GM12878 (cell line): ENCODE data around the gene NDUFA11.
"Not testable (repeated sequence)": the region's sequence is repeated elsewhere in the genome, so short reads cannot be mapped to it uniquely, and the experiment has no call there.

Experiments used
- ATF3 ChIP-seq: IDR thresholded peaks from 2 replicates; pipeline ENCODE4 v1.6.1; 2011; ENCODE audit warnings: low read depth, mild to moderate bottlenecking, low read length, moderate library complexity, borderline replicate concordance; ENCODE audit errors: extremely low read depth
- BHLHE40 ChIP-seq, 2 experiments: fragments of 450-650 bp in 1 of 2; IDR thresholded peaks; 2 replicates each; pipeline ENCODE4 v1.6.1; 2011 to 2017; ENCODE audit warnings: low read depth in 2 of 2, borderline replicate concordance in 1 of 2, improper control_type of control experiment in 1 of 2, low read length in 1 of 2, mild to moderate bottlenecking in 1 of 2
- CHD2 ChIP-seq: IDR thresholded peaks from 2 replicates; pipeline ENCODE4 v1.6.1; 2011; ENCODE audit warnings: low read depth, low read length, improper control_type of control experiment, borderline replicate concordance
- CHD4 ChIP-seq: fragments of 200-600 bp; sonication (generic); IDR thresholded peaks from 2 replicates; pipeline ENCODE4 v1.6.1; 2016; ENCODE audit warnings: mild to moderate bottlenecking
- HDGF ChIP-seq: fragments of 450-650 bp; IDR thresholded peaks from 2 replicates; pipeline ENCODE4 v1.6.1; 2016; ENCODE audit warnings: antibody characterized with exemption
- MAX ChIP-seq: IDR thresholded peaks from 2 replicates; pipeline ENCODE4 v1.6.1; 2012; ENCODE audit warnings: low read depth, low read length, improper control_type of control experiment
- POLR2A ChIP-seq: IDR thresholded peaks from 2 replicates; pipeline ENCODE4 v1.6.1; 2011; ENCODE audit warnings: low read depth, mild to moderate bottlenecking, low read length
- POLR2AphosphoS5 ChIP-seq: IDR thresholded peaks from 2 replicates; pipeline ENCODE4 v1.6.1; 2011; ENCODE audit warnings: mild to moderate bottlenecking, low read length, inconsistent platforms
- RAD21 ChIP-seq: IDR thresholded peaks from 2 replicates; pipeline ENCODE4 v1.6.1; 2011; ENCODE audit warnings: mild to moderate bottlenecking, low read depth, low read length, moderate library complexity; ENCODE audit not compliant: insufficient read depth
- TCF7 ChIP-seq: IDR thresholded peaks from 2 replicates; pipeline ENCODE4 v1.6.1; 2014; ENCODE audit warnings: antibody characterized with exemption, borderline replicate concordance
- YY1 ChIP-seq: IDR thresholded peaks from 2 replicates; pipeline ENCODE4 v1.6.1; 2011; ENCODE audit warnings: low read depth, mild to moderate bottlenecking, low read length
- TF ChIP-seq, protein P1 (sequence below): fragments of 450-650 bp; IDR thresholded peaks from 2 replicates; pipeline ENCODE4 v1.6.1; 2017; ENCODE audit warnings: mild to moderate bottlenecking
- TF ChIP-seq, protein P2 (sequence below), 3 experiments: IDR thresholded peaks in 2 of 3; conservative IDR thresholded peaks in 1 of 3; 2 replicates each; pipeline ENCODE4 v1.5.1; 2011; ENCODE audit warnings: low read depth in 3 of 3, low read length in 3 of 3, mild to moderate bottlenecking in 3 of 3, control low read depth in 2 of 3, moderate library complexity in 2 of 3, inconsistent platforms in 1 of 3, mixed read lengths in 1 of 3; ENCODE audit not compliant: control insufficient read depth in 2 of 3, insufficient read depth in 1 of 3; ENCODE audit errors: extremely low read depth in 1 of 3
- TF ChIP-seq, protein P3 (sequence below): IDR thresholded peaks from 2 replicates; pipeline ENCODE4 v1.6.1; 2011; ENCODE audit warnings: mild to moderate bottlenecking, low read depth, low read length, moderate library complexity; ENCODE audit not compliant: insufficient replicate concordance

GRCh38 chr19:5848621-5849020, 55.0 kb downstream of the NDUFA11 start:
- TF ChIP-seq, protein P1, sequence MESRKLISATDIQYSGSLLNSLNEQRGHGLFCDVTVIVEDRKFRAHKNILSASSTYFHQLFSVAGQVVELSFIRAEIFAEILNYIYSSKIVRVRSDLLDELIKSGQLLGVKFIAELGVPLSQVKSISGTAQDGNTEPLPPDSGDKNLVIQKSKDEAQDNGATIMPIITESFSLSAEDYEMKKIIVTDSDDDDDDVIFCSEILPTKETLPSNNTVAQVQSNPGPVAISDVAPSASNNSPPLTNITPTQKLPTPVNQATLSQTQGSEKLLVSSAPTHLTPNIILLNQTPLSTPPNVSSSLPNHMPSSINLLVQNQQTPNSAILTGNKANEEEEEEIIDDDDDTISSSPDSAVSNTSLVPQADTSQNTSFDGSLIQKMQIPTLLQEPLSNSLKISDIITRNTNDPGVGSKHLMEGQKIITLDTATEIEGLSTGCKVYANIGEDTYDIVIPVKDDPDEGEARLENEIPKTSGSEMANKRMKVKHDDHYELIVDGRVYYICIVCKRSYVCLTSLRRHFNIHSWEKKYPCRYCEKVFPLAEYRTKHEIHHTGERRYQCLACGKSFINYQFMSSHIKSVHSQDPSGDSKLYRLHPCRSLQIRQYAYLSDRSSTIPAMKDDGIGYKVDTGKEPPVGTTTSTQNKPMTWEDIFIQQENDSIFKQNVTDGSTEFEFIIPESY, result not testable (repeated sequence)
- TF ChIP-seq BHLHE40 (IDR thresholded peaks at IDR 0.05; ENCODE audit: borderline replicate concordance in 1 of 2, low read depth in 2 of 2, low read length in 1 of 2); POLR2A; CHD2; YY1; RAD21; ATF3; POLR2AphosphoS5; HDGF; MAX; CHD4; TCF7: not testable (repeated sequence)
- TF ChIP-seq, protein P2, sequence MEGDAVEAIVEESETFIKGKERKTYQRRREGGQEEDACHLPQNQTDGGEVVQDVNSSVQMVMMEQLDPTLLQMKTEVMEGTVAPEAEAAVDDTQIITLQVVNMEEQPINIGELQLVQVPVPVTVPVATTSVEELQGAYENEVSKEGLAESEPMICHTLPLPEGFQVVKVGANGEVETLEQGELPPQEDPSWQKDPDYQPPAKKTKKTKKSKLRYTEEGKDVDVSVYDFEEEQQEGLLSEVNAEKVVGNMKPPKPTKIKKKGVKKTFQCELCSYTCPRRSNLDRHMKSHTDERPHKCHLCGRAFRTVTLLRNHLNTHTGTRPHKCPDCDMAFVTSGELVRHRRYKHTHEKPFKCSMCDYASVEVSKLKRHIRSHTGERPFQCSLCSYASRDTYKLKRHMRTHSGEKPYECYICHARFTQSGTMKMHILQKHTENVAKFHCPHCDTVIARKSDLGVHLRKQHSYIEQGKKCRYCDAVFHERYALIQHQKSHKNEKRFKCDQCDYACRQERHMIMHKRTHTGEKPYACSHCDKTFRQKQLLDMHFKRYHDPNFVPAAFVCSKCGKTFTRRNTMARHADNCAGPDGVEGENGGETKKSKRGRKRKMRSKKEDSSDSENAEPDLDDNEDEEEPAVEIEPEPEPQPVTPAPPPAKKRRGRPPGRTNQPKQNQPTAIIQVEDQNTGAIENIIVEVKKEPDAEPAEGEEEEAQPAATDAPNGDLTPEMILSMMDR (IDR thresholded peaks at IDR 0.05 in 2 of 3, conservative IDR thresholded peaks at IDR 0.05 in 1 of 3; ENCODE audit: control insufficient read depth in 2 of 3, extremely low read depth in 1 of 3, insufficient read depth in 1 of 3, low read depth in 3 of 3, low read length in 3 of 3), result not testable (repeated sequence)
- TF ChIP-seq, protein P3, sequence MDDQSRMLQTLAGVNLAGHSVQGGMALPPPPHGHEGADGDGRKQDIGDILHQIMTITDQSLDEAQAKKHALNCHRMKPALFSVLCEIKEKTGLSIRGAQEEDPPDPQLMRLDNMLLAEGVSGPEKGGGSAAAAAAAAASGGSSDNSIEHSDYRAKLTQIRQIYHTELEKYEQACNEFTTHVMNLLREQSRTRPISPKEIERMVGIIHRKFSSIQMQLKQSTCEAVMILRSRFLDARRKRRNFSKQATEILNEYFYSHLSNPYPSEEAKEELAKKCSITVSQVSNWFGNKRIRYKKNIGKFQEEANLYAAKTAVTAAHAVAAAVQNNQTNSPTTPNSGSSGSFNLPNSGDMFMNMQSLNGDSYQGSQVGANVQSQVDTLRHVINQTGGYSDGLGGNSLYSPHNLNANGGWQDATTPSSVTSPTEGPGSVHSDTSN, result not testable (repeated sequence)
